IPS-18c (cell line): ENCODE data around the gene NSDHL.

Experiments
- H3K4me3 ChIP-seq: 2 replicates; pipeline ENCODE4 v1.7.0; 2013; ENCODE audit warnings: low read depth, mild to moderate bottlenecking, low read length, moderate library complexity; ENCODE audit not compliant: insufficient read depth
- H3K9me3 ChIP-seq: one replicate; pipeline ENCODE4 v1.6.1; 2013; ENCODE audit warnings: mild to moderate bottlenecking, low read length, moderate library complexity; ENCODE audit not compliant: control insufficient read depth, insufficient read depth

The NSDHL gene

DNA sequence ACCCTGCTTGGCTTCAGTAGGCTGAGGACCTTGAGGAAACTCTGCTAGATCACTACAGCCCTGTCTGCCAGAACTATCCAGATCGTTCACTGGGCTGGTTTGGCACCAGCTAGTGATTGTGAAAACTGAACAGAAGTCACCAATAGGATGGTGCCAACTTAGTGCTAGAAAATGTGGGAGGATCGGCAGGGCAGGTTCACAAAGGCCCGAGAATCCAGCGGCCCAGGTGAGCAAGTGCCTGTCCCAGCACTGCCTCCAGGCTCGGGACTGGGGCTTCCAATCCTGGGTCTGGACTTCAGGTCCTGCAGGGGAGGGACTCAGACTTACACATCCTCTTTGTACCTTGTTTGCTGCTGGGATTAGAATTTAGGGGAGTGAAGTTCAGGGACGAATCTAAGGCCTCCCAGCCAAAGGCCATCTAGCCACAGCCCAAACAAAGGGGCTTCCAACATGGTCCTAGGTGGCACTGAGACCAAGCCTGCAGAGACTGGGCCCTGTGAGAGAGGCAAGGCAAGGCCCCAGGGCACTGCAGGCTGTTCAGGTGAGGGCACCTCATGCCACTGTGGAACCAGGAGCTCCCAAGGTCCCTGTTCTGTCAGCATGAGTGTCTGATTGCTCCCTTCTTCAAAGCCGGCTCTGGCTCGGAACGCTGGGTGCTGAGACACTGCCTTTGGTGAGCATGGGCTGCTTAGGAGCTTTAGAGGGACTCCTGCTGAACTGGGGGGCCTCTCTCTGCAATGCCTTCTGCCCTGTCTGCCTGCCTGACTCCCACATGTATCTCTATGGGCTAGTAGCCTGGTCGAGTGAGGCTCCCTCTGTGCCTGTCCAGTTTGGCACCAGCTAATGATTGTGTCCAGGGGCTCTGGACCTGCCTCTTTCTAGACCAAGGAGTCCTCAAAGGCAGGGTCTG lies 46.3 kb downstream of the NSDHL start:
- Histone ChIP-seq H3K9me3 (peaks cover 6% of the 10 kb centered on the region), H3K4me3 (no peak overlapping the region)

DNA sequence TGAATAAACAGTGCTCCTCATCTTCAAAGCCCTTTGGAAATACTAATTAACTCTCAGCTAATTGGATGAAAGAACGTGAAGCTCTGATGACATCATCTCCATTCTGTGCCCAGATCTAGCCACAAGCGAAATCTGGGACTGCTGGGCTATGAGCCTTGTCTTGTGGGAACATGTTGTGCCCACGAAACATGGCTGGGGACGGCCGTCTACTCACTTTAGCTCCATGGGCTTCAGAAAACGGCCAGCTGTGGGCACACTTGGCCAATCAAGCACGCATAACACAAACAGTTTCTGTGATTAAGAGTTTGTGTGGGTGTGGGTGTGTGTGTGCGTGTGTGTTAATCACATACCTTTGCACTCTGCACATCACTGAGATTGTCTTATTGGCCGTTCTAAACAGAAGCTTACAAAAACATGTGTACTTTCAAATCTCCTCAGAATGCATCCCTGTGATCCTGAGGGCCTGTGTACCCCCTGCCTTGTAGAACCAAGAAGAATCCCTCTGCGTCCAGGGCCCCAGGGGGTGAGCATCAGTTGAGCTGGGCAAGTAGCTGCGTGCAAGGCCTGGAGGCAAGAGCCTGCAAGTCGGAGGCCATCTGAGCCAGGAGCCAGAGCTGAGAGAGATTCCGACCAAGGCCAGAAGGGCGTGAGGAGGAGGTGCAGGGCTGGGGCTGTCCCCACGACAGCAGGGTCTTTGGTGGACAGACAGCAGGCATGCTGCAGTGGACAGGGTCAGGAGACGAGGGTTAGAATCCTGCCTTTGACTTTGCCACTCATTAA lies 48.3 kb downstream of the NSDHL start:
- H3K9me3 ChIP-seq, result peaks cover 7% of the 10 kb centered on the region
- H3K4me3 ChIP-seq, result no peak overlapping the region

DNA sequence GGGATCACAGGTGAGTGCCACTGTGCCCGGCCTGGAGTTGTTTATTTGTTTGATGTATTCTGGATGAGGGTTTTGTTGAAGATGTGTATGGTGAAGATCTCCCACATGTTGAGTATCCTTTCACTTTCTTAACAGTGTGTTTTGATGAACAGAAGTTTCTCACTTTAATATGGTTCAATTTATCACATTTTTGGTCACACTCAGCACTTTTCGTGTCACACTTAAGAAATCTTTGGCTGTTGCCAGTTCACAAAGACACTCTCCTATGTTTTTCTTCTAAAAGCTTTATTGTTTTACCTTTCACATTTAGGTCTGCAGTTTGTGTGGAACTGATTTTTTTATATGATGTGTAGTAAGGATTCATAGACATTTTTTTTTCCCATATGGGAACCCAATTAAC lies 50.4 kb downstream of the NSDHL start:
- Histone ChIP-seq H3K4me3 (no peak overlapping the region), H3K9me3 (peaks cover 7% of the 10 kb centered on the region)

DNA sequence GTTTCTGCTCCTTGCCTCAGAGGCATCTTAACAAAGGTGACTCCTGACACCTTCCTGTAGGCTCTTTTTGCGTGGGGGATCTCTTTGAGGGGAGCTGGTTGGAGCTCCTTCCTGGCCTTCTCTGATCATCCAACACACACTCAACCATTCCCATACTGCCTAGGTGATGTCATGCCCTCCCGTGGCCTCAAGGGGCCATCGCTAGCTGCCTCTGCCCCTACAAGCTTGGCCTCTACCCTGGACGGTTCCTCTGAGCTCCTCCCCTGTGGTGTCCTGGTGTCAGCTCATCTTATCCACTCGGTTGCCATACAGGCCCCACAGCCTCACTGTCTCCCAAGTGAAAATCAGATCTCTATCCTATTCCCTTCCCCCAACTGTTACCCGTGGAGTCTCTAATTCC lies 53.3 kb downstream of the NSDHL start:
- Histone ChIP-seq H3K4me3 (no peak overlapping the region), H3K9me3 (peaks cover 4% of the 10 kb centered on the region)

DNA sequence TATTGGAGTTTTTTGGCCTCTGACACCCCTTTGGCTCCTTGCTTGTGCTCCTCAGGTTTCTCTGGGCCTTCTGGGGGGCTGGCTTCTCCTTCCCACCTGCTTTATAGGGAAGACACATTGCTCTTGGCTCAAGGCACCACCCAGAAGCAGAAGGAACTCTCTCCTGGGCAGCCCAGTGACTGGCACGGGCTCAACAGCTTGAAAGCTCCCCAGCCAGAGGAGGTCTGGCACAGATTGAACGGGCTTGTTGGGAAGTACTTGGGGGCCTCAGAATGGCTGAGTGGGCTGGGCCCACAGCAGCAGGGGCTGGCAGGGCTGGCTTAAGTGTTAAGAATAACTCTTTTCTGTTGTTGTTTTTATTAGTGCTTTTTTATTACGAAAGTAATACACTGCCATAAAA lies 55.9 kb downstream of the NSDHL start:
- peaks cover 8% of the 10 kb centered on the region for H3K9me3 ChIP-seq
- H3K4me3 ChIP-seq, result no peak overlapping the region

DNA sequence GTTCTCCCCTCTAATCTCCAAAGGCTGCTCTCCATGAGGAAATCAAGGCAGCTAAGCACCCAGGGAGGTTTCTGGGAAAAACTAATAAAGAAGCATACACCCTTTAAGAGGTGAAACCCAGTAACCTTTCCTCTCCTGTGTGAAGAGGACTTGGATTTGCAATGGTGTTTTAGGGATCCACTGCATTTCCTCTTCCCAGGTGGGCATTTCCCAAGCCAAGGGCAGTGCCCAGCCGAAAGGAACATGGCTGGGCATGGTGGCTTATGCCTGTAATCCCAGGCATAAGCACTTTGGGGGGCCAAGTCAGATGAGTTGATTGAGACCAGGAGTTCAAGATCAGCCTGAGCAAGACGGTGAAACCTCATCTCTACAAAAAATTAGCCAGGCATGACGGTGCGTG lies 61.6 kb downstream of the NSDHL start:
- peaks cover 9% of the 10 kb centered on the region for H3K9me3 ChIP-seq
- no peak overlapping the region for H3K4me3 ChIP-seq

DNA sequence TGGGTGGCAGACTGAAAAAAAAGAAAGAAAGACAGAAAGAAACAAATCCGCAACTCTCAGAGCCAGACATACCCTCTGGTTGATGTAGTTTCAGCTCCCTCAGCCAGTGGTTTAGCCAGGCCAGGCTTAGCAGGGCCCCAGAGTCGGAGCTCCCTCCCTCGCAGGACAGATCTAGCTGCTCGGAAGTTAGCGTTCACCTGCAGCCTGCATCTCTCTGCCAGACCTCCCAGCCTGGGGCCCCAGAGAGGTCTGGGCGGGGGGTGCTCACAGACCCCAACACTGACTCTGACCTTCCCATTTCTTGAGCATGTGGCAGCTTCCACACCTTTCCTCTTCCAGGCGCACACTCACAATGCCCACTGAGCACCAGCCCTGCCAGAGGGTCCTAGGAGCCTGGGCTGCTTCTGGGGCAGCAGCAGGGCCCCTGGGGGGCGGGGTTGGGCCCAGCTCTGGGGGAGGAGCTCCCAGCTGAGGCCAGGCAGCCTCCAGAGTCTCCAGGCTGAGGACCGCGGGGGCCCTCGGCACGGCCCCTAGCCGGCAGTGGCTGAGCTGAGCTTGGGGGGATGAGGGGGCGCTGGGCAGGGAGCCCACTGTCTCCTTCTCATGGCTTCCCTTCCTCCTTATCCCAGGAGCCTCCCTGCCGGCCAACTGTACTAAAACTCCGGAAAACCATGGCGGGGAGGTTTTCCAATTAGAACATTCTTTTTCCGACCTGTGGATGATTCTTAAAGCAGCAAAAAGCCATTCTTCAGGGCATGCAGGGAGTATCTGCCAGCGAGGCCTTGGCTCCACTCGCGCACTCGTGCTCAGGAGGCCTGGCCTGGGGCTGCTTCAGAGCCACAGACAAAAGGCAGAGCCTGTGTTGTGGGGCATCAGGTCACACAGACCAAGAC lies 62.4 kb downstream of the NSDHL start:
- peaks cover 9% of the 10 kb centered on the region for H3K9me3 ChIP-seq

DNA sequence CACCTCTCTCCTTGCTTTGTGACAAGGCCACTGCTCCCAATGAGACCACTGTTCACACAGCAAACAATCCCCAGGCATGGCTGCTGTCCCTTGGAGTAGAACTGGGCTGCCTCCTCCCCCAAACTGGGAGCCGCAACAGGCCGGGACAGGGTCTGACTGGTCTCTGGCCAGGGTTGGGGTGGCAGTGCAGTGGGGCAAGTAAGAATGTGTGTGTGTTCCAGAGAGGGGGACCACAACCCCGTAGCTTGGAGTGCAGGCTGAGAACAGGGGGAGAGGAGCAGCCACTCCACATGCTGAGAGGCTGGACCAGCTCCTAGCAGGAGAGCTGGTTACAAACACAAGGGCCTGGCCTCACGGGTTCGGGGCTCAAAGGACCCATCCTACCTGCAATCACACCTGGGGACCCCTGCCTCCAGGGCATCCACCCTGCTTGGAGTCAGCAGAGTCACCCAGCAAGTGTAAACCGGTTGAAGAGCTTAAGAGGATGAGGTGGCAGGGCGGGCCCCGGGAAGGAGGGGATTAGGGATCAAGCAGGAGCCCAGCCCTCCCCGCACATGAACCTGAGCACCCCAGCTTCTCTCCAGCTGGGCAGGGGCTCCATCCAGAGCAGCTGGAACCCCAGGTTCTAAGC lies 63.2 kb downstream of the NSDHL start:
- Histone ChIP-seq H3K9me3 (peaks cover 9% of the 10 kb centered on the region), H3K4me3 (peak overlapping the region; percentile 15; the same call in 1 of the 2 replicates)

More for the DNA sequence above, 62.4 kb downstream of the NSDHL start:
- H3K4me3 ChIP-seq, result peak overlapping the region; percentile 15; the same call in 1 of the 2 replicates

DNA sequence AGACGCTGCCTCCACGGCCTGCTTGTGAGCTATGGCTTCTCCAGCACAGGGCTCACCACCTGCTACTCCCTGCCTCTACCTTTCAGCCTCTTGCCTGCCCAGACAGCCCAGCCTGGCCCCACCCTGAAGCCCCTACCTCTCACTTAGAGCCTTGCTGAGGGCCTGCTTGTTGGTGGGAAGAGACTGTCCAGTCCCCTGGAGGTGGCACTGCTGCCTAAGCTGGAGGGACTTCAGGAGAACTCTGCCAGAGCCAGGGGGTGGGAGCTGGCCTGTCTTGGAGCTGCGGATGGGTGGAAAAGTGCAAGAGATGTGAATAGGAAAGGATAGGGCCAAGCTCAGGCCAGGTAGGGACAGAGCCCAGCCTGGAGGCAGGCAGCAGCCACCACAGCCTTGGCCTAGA lies 64.3 kb downstream of the NSDHL start:
- H3K4me3 ChIP-seq, result no peak overlapping the region

DNA sequence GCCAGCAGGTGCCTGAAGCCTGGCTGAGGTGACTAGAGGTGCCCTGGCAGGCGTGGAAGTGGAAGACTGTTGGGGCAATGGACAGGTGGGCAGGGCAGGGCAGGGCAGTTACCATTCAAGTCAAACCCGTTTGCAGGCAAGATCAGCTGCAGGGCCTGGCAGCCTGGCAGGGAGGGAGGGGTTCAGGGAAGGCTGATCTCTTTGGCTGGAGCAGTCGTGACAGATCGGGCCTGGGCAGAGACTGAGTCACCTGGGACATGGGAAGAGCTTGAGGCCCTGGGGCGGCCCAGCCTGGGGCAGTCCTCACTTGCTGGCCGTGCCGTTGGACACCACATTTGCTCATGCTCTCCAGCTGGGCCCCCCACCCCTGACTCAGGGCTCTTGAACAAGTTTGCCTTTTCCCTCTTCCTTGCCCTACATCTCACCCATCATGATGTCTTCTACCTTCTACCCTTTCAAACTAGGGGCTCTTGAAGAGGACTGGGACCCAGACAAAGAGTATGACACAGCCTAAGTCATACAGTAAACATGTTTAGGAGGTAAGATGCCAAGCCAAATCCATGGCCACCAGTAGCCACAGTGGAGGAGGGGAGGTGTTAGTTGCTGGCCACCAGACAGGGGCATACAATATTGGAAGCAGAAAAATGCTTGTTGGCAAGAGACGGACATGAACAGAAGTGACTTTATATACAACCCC lies 65.0 kb downstream of the NSDHL start:
- Histone ChIP-seq H3K9me3 (peaks cover 11% of the 10 kb centered on the region), H3K4me3 (no peak overlapping the region)

More for the DNA sequence above, 64.3 kb downstream of the NSDHL start:
- H3K9me3 ChIP-seq, result peaks cover 7% of the 10 kb centered on the region

DNA sequence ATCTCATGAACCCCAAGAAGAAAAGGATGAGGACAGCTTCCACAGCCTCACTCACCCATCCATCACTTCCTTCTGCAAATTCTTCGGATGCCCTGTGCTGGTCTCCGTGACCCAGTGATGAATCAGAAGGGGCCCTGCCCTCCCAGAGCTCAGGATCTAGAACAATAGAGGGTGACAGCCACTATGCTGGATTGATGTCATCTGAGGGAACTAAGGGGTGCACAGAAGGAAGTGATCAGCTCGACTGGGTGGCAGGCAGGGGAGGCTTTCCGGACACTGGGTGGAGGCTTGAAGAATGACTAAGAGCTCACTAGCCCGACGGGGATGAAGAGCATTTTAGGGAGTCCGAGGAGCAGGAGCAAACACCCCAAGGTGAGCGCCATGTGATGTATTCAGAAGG lies 65.6 kb downstream of the NSDHL start:
- Histone ChIP-seq H3K9me3 (peaks cover 9% of the 10 kb centered on the region), H3K4me3 (no peak overlapping the region)

DNA sequence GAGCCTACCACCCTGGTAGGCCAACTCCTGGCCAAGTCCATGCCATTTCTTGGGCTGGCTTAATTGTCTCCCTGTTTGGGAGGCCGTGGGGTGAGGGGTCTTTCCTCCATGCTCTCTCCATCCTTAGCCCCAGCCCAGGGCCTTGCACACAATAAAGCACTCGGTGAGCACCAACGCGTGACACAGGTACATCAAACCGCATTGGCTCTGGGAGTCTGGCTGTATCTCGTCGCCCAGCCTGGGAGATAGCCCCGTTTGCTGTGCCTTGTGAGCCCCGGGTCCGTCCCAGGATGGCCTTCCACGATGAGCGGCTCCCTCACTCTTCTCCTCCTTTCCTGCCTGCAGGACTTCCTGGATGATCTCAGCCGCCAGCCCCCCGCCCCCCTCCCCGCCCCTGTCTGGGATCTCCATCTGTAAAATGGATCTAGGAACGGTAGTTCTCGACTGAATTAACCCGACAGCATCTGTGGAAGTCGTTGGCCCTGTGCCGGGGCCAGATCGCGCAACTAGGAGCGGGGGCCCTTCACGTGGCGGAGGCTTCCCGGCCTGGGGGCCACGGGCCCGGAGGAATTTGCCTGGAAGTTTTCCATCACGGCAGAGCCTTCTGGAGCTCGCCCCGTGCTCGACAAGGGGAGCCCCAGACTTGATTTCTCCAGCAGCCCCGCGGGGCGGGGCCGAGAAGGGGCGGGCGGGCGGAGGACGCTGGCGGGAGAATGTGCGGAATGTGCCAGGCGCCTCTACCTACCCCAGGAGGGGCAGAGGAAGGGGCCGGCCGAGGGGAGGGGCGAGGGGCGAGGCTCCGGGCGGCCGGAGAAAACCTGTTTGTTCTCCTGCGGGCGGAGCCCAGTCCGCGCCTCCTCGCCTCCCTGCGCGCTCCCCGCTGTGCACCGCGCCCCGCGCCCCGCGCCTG lies 66.6 kb downstream of the NSDHL start, which contains the start of gene ZNF185:
Gene ZNF185 (plus strand): TSS at position 846 of the 910 bp plus-strand sequence. CDS start 16,423 bp downstream, outside the sequence.
- peak within 1 kb of the TSS; percentile 41; the same call in 1 of the 2 replicates for H3K4me3 ChIP-seq
- peaks cover 9% of the 10 kb centered on the region for H3K9me3 ChIP-seq

DNA sequence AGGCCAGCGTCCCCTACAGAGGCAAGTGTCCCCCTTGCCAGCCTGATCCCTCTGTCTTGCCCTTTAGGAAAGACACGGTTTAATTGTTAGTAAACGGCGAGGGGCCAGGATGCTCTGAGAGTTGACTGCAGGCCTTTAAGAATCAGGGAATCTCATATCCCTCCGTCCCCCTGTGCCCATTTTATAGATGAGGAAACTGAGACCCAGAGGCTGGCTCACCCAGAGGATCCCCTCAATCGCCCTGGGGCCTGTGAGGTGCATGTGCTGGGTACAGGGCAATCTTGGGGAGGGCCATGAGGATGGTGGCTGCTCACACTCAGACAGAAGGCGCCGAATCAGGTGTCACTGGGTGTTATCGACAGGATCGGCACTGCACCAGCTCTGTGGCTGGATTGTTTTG lies 67.6 kb downstream of the NSDHL start:
- Histone ChIP-seq H3K4me3 (peak overlapping the region; percentile 41; the same call in 1 of the 2 replicates), H3K9me3 (peaks cover 5% of the 10 kb centered on the region)

DNA sequence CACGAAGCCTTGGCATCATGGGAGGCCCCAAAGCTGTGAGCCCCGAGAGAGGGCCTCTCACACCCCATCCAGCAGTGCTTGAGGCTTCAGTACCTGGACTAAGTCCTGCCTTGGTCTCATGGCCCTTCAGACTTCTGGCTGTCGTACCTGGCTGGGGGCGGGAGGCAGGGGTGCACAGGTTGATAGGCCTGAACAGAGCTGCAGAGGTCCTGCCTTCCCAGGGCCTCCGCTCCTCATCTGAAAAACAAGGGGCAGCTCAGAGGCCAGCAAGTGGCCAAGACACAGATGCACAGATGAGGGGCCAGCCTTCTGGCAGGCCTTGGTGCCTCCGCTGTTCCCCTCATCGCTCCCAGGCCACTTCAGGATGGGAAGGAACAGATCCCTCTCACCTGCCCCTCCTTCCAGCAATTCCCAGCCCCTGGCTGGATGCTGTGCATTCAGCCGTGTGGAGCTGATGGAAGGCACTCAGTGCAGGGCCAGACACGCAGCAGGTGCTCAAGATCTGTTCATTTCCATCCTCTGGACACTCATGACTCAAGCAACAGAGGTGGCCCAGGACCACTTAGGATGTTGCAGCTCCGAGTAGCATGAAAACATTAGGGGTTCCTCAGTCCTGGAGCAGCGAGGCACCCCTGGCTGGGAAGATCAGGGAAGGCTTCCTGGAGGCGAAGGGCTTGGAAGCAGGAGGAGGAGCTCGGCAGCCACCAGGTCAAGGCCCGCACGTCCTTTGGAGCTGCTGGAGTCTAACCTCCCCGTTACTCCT lies 68.4 kb downstream of the NSDHL start:
- Histone ChIP-seq H3K4me3 (no peak overlapping the region; the same call in 1 of the 2 replicates), H3K9me3 (peaks cover 5% of the 10 kb centered on the region)
